Measurements from ENCODE around the gene C2orf76. TPM values are rescaled to one million over a fixed set of nuclear protein-coding genes. Genes with fewer than 3 reads are reported as not detected.
"Not testable (repeated sequence)": the region's sequence is repeated elsewhere in the genome, so short reads cannot be mapped to it uniquely, and the experiment has no call there.

The C2orf76 gene
- total RNA-seq, 4 donors from 2014 or later: 2.9 to 11.3 TPM; not detected in 2

DNA sequence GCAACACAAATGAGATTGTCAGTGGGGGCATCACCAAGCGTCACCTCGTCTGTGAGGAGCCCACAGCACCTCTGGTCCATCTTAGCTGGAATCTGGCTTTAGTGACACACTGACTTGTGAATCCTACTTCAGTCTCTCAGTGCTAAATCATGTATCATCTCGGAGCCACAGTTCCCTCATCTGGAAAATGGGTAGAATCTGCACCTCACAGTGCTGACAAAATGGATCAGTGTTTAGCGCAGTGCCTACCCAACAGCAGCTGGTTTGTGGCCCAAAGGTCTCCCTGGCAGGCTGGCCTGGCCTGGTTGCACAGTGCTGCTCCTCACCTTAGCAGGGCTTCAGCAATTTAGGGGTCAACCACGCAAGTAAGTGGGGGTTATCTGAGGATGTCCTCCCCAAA lies 10.2 kb upstream of the C2orf76 start:
- H3K27ac ChIP-seq: no peak overlapping the region
- WGBS, 2 donors (ENCODE audit: low coverage in 1 of 2): 96% methylated on average over 5 of the region's 5 CpGs; no CpG with 5 or more reads in 1 of the 2 donors
- in situ Hi-C loops (cut with MboI; ENCODE audit: low pct_ligation_motif_present in 1 of 4, low pct_unique_long_range_greater_than_20kb in 1 of 4, low sequenced_read_pairs in 3 of 4): no loop called here

DNA sequence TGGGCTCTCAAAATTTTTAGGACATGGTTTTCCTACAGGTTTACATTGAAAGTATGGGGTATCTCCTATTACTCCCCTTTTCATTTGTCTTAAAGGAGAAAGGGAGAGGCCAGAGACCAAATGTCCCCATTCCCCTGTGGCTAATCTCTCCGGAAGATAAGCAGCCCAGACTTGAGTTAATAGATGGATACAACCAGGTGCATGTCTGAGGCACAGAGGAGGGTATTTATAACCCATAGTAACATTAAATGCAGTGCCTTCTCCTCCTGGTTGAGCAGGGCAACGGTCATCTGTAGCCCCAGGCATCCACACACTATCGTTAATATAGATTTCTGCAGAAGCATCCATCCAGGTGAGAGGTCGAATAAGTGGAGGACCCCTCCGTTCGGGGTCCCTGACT lies 9.8 kb upstream of the C2orf76 start:
- H3K9me3 ChIP-seq; in situ Hi-C loops (cut with MboI; ENCODE audit: low pct_ligation_motif_present in 1 of 4, low pct_unique_long_range_greater_than_20kb in 1 of 4, low sequenced_read_pairs in 3 of 4); DNase-seq; H3K27me3 ChIP-seq; H3K4me1 ChIP-seq; H3K4me3 ChIP-seq; intact Hi-C loops (cut with DNase I; ENCODE audit: low total_unique reads); H3K27ac ChIP-seq: not testable (repeated sequence)
- peaks cover 0 to 26% (median 11%) of the 10 kb centered on the region in 4 donors for H3K36me3 ChIP-seq
- WGBS, 2 donors (ENCODE audit: low coverage in 1 of 2): 67 to 93% methylated on average over 1 to 6 of the region's 6 CpGs

More for the DNA sequence above, 10.2 kb upstream of the C2orf76 start:
- H3K4me3 ChIP-seq: no peak overlapping the region
- no peak for TF ChIP-seq POLR2A (IDR thresholded peaks at IDR 0.05)
- no peak for TF ChIP-seq CTCF (IDR thresholded peaks at IDR 0.05)
- TF ChIP-seq POLR2AphosphoS5 (IDR thresholded peaks at IDR 0.05): no peak
- no peak for TF ChIP-seq EP300 (IDR thresholded peaks at IDR 0.05; ENCODE audit: low read depth)
- H3K9me3 ChIP-seq: no peaks in the 10 kb centered on the region
- H3K27me3 ChIP-seq: no peaks in the 10 kb centered on the region
- no peaks in the 10 kb centered on the region for H3K4me1 ChIP-seq
- peaks cover 0 to 22% (median 9%) of the 10 kb centered on the region in 4 donors for H3K36me3 ChIP-seq
- no peak for DNase-seq
- intact Hi-C loops (cut with DNase I; ENCODE audit: low total_unique reads): no loop called here

GRCh38 chr2:119373907-119374745 lies 7.5 kb upstream of the C2orf76 start:
- WGBS, 2 donors (ENCODE audit: low coverage in 1 of 2): 96 to 100% methylated on average over 5 of the region's 5 CpGs
- intact Hi-C loops (cut with DNase I; ENCODE audit: low total_unique reads); H3K27ac ChIP-seq; H3K4me1 ChIP-seq; H3K4me3 ChIP-seq; H3K27me3 ChIP-seq; H3K9me3 ChIP-seq; in situ Hi-C loops (cut with MboI; ENCODE audit: low pct_ligation_motif_present in 1 of 4, low pct_unique_long_range_greater_than_20kb in 1 of 4, low sequenced_read_pairs in 3 of 4); DNase-seq: not testable (repeated sequence)
- H3K36me3 ChIP-seq: peaks cover 0 to 43% (median 18%) of the 10 kb centered on the region in 4 donors

- Histone ChIP-seq H3K9me3 (no peaks in the 10 kb centered on the region), H3K27ac (no peak overlapping the region), H3K27me3 (no peaks in the 10 kb centered on the region), H3K4me3 (no peak overlapping the region), H3K4me1 (peaks cover 2 to 12% (median 9%) of the 10 kb centered on the region in 4 donors), H3K36me3 (peaks cover 0 to 51% (median 18%) of the 10 kb centered on the region in 4 donors)
- WGBS, 2 donors (ENCODE audit: low coverage in 1 of 2): 80 to 96% methylated on average over 1 to 7 of the region's 7 CpGs
- intact Hi-C loops (cut with DNase I; ENCODE audit: low total_unique reads): no loop called here
- DNase-seq: no peak
- TF ChIP-seq EP300 (IDR thresholded peaks at IDR 0.05; ENCODE audit: low read depth) (no peak), CTCF (IDR thresholded peaks at IDR 0.05) (no peak), POLR2A (IDR thresholded peaks at IDR 0.05) (no peak), POLR2AphosphoS5 (IDR thresholded peaks at IDR 0.05) (no peak)
- in situ Hi-C loops (cut with MboI; ENCODE audit: low pct_ligation_motif_present in 1 of 4, low pct_unique_long_range_greater_than_20kb in 1 of 4, low sequenced_read_pairs in 3 of 4): no loop called here
Measured at GRCh38 chr2:119372778-119373568, 6.3 kb upstream of the C2orf76 start.

- 99% methylated on average over 6 of the region's 6 CpGs; no CpG with 5 or more reads in 1 of the 2 donors for WGBS, 2 donors (ENCODE audit: low coverage in 1 of 2)
- Histone ChIP-seq H3K4me3 (no peak overlapping the region), H3K4me1 (peaks cover 5 to 17% (median 13%) of the 10 kb centered on the region in 4 donors), H3K9me3 (no peaks in the 10 kb centered on the region), H3K27ac (no peak overlapping the region), H3K27me3 (no peaks in the 10 kb centered on the region), H3K36me3 (peaks cover 0 to 51% (median 18%) of the 10 kb centered on the region in 4 donors)
- no peak for DNase-seq
- TF ChIP-seq EP300 (IDR thresholded peaks at IDR 0.05; ENCODE audit: low read depth) (no peak), POLR2AphosphoS5 (IDR thresholded peaks at IDR 0.05) (no peak), POLR2A (IDR thresholded peaks at IDR 0.05) (no peak), CTCF (IDR thresholded peaks at IDR 0.05) (no peak)
- in situ Hi-C loops (cut with MboI; ENCODE audit: low pct_ligation_motif_present in 1 of 4, low pct_unique_long_range_greater_than_20kb in 1 of 4, low sequenced_read_pairs in 3 of 4): no loop called here
- intact Hi-C loops (cut with DNase I; ENCODE audit: low total_unique reads): no loop called here
Measured at GRCh38 chr2:119371111-119371510, 4.5 kb upstream of the C2orf76 start.
